ENCODE results near the gene ACTL10.
"Not testable (repeated sequence)": the region's sequence is repeated elsewhere in the genome, so short reads cannot be mapped to it uniquely, and the experiment has no call there.

The ACTL10 gene

GRCh38 chr20:33644313-33645071 lies 22.3 kb upstream of the ACTL10 start:
- DNase-seq (ENCODE audit: insufficient read length, low spot score) (no peak), FAIRE-seq (no peak)
- TF ChIP-seq CTCF (IDR thresholded peaks at IDR 0.05; ENCODE audit: insufficient read depth, missing control alignments) = no peak

GRCh38 chr20:33645072-33645358 lies 21.7 kb upstream of the ACTL10 start:
- DNase-seq (ENCODE audit: insufficient read length, low spot score) = no peak
- FAIRE-seq = no peak
- no peak for TF ChIP-seq CTCF (IDR thresholded peaks at IDR 0.05; ENCODE audit: insufficient read depth, missing control alignments)

- FAIRE-seq = no peak
- TF ChIP-seq CTCF (IDR thresholded peaks at IDR 0.05; ENCODE audit: insufficient read depth, missing control alignments) = no peak
Measured at GRCh38 chr20:33645396-33645795, 21.3 kb upstream of the ACTL10 start.

GRCh38 chr20:33646191-33646590 lies 20.6 kb upstream of the ACTL10 start:
- no peak for DNase-seq (ENCODE audit: insufficient read length, low spot score)
- FAIRE-seq = no peak
- no peak for TF ChIP-seq CTCF (IDR thresholded peaks at IDR 0.05; ENCODE audit: insufficient read depth, missing control alignments)

More at GRCh38 chr20:33645396-33645795, 21.3 kb upstream of the ACTL10 start:
- no peak for DNase-seq (ENCODE audit: insufficient read length, low spot score)

DNA sequence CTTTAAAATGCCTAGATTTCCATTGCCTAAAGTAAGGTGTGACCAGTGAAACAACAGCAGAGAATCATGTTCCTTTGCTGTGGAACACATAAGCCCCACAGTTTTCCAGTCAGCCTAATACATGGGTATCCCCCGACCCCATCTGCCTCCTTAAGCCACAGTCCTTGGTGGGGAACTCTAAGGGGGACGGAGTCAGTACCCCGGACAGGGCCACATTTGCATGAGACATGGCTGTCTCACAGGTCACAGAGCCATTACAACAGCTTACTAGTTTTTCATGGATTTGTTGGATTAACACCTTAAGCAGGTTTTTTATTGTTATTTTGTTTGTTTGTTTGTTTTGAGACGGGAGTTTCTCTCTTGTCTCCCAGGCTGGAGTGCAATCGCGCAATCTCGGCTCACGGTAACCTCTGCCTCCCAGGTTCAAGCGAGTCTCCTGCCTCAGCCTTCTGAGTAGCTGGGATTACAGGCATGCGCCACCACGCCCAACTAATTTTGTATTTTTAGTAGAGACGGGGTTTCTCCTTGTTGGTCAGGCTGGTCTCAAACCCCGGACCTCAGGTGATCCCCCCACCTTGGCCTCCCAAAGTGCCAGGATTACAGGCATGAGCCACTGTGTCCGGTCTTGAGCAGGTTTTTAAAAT lies 19.7 kb upstream of the ACTL10 start:
- DNase-seq (ENCODE audit: insufficient read length, low spot score) = peak; percentile 18
- not testable (repeated sequence) for FAIRE-seq

DNA sequence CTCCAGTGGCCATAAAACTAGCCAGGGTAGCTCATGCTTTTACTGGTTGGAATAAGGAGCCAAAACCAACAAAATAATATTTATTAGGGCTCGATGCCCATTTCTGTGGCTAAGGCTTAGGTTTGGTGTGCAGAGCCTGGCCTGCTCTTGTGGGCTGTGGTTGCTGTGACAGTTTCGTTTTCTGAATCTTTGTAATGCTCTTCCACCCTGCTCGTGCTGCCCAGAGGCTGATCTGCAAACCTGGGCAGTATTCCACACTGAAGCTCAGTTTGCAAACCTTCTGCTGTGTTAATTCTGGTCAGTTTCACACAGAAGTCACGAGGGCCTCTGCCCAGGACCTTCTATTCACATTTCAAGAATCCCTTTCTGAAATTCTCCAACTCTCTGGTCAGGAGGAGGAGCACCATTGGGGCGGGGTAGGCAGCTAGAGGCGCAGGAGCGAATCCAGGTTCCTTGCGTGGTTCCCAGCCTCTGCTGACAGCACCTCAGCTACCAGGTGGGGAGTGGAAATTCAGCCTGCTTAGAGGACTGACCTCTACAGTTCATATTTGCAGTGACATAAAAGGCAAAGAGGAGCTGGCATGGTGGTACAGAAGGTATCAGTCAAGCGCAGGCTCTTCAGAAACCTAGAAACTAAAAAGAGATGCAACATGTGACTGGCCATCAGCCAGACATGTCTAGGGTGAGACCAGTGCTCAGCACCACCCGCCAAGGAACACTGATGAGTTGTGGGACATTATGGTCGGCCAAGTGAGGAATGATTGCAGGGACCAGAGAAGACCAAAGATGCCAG lies 18.9 kb upstream of the ACTL10 start:
- TF ChIP-seq CTCF (IDR thresholded peaks at IDR 0.05; ENCODE audit: insufficient read depth, missing control alignments) = no peak
- DNase-seq (ENCODE audit: insufficient read length, low spot score) = peak; percentile 20

GRCh38 chr20:33648396-33649004 lies 18.2 kb upstream of the ACTL10 start:
- no peak for TF ChIP-seq CTCF (IDR thresholded peaks at IDR 0.05; ENCODE audit: insufficient read depth, missing control alignments)
- DNase-seq (ENCODE audit: insufficient read length, low spot score) = no peak
- FAIRE-seq = no peak

More for the DNA sequence above, 18.9 kb upstream of the ACTL10 start:
- no peak for FAIRE-seq

All from D721Med (cell line).